ENCODE results near the gene KLF7. TPM values are rescaled to one million over a fixed set of nuclear protein-coding genes. Genes with fewer than 3 reads are reported as not detected.

Gene KLF7
- total and polyA plus RNA-seq, 9 donors, result 9.5 to 68.1 (median 31.8) TPM

- Histone ChIP-seq H3K27me3 (no peaks in the 10 kb centered on the region), H3K9me3 (no peaks in the 10 kb centered on the region), H3K4me1 (ENCODE audit: insufficient read depth) (peaks cover 5% of the 10 kb centered on the region), H3K36me3 (no peaks in the 10 kb centered on the region), H3K4me3 (no peak overlapping the region), H3K27ac (no peak overlapping the region)
- intact Hi-C loops (cut with DNase I), result no loop called here
- TF ChIP-seq CTCF (IDR thresholded peaks at IDR 0.05), result no peak
- no peak for TF ChIP-seq POLR2A (IDR thresholded peaks at IDR 0.05)
- TF ChIP-seq EP300 (IDR thresholded peaks at IDR 0.05), result no peak
- DNase-seq, result no peak
- 49 to 95% (median 74%) methylated on average over 2 of the region's 2 CpGs for WGBS, 3 donors
Measured at GRCh38 chr2:207112383-207112782, 53.4 kb downstream of the KLF7 start.

- no peaks in the 10 kb centered on the region for H3K9me3 ChIP-seq
- intact Hi-C loops (cut with DNase I), result no loop called here
- peaks cover 5% of the 10 kb centered on the region for H3K4me1 ChIP-seq (ENCODE audit: insufficient read depth)
- H3K27me3 ChIP-seq, result no peaks in the 10 kb centered on the region
- DNase-seq, result no peak
- no peak overlapping the region for H3K4me3 ChIP-seq
- no peaks in the 10 kb centered on the region for H3K36me3 ChIP-seq
- no peak overlapping the region for H3K27ac ChIP-seq
- no peak for TF ChIP-seq EP300 (IDR thresholded peaks at IDR 0.05)
- TF ChIP-seq CTCF (IDR thresholded peaks at IDR 0.05), result no peak
- no peak for TF ChIP-seq POLR2A (IDR thresholded peaks at IDR 0.05)
- WGBS, 3 donors, result 85 to 90% (median 87%) methylated on average over 4 of the region's 4 CpGs
Measured at GRCh38 chr2:207111757-207112156, 54.0 kb downstream of the KLF7 start.

GRCh38 chr2:207110715-207111114, 55.0 kb downstream of the KLF7 start:
- Histone ChIP-seq H3K4me3 (no peak overlapping the region), H3K36me3 (no peaks in the 10 kb centered on the region), H3K27ac (no peak overlapping the region), H3K4me1 (ENCODE audit: insufficient read depth) (peaks cover 4% of the 10 kb centered on the region), H3K27me3 (no peaks in the 10 kb centered on the region), H3K9me3 (no peaks in the 10 kb centered on the region)
- TF ChIP-seq CTCF (IDR thresholded peaks at IDR 0.05), result no peak
- no peak for TF ChIP-seq POLR2A (IDR thresholded peaks at IDR 0.05)
- TF ChIP-seq EP300 (IDR thresholded peaks at IDR 0.05), result no peak
- WGBS, 3 donors, result 78 to 91% (median 85%) methylated on average over 2 of the region's 2 CpGs
- intact Hi-C loops (cut with DNase I), result no loop called here
- DNase-seq, result no peak

GRCh38 chr2:207110310-207110709, 55.4 kb downstream of the KLF7 start:
- no peaks in the 10 kb centered on the region for H3K9me3 ChIP-seq
- H3K4me1 ChIP-seq (ENCODE audit: insufficient read depth), result peaks cover 3% of the 10 kb centered on the region
- no peak overlapping the region for H3K4me3 ChIP-seq
- WGBS, 3 donors, result 87 to 94% (median 93%) methylated on average over 7 of the region's 7 CpGs
- no peaks in the 10 kb centered on the region for H3K27me3 ChIP-seq
- intact Hi-C loops (cut with DNase I), result no loop called here
- no peak for TF ChIP-seq EP300 (IDR thresholded peaks at IDR 0.05)
- no peak for TF ChIP-seq CTCF (IDR thresholded peaks at IDR 0.05)
- no peak for TF ChIP-seq POLR2A (IDR thresholded peaks at IDR 0.05)
- DNase-seq, result no peak
- no peaks in the 10 kb centered on the region for H3K36me3 ChIP-seq
- no peak overlapping the region for H3K27ac ChIP-seq

- intact Hi-C loops (cut with DNase I), result no loop called here
Measured at GRCh38 chr2:207109768-207110167, 56.0 kb downstream of the KLF7 start.

More at GRCh38 chr2:207109768-207110167, 56.0 kb downstream of the KLF7 start:
- H3K27ac ChIP-seq, result no peak overlapping the region
- 66 to 90% (median 72%) methylated on average over 5 of the region's 5 CpGs for WGBS, 3 donors
- no peak for TF ChIP-seq CTCF (IDR thresholded peaks at IDR 0.05)
- H3K9me3 ChIP-seq, result no peaks in the 10 kb centered on the region
- no peaks in the 10 kb centered on the region for H3K36me3 ChIP-seq
- H3K4me3 ChIP-seq, result no peak overlapping the region
- no peak for DNase-seq
- no peaks in the 10 kb centered on the region for H3K27me3 ChIP-seq
- H3K4me1 ChIP-seq (ENCODE audit: insufficient read depth), result peaks cover 3% of the 10 kb centered on the region
